Psoas muscle (tissue), 8 donors: Measurements from ENCODE around the gene SEC61B. TPM values are rescaled to one million over a fixed set of nuclear protein-coding genes. Genes with fewer than 3 reads are reported as not detected.

Experiments
- ATAC-seq, 4 donors: fragments of 200-7000 bp; cut with Tn5 transposase; one replicate each; pipeline ENCODE4 v1.9.1; 2020; ENCODE audit warnings: moderate library complexity in 3 of 4, mild to moderate bottlenecking in 2 of 4
- DNase-seq, 2 donors: peaks; one replicate each; pipeline ENCODE4 v3.0.0-alpha.2; 2020
- H3K27ac ChIP-seq: fragments of 200-600 bp; one replicate; pipeline ENCODE4 v1.8.0; 2022
- H3K27me3 ChIP-seq, 3 donors: fragments of 200-600 bp in 1 of 3; one replicate each; pipeline versions ENCODE4 v1.6.1 to v1.8.0; 2013 to 2022; ENCODE audit warnings: low read length in 2 of 3, mild to moderate bottlenecking in 2 of 3, moderate library complexity in 1 of 3; ENCODE audit not compliant: insufficient read depth in 3 of 3
- H3K36me3 ChIP-seq, 2 donors: fragments of 200-600 bp in 1 of 2; one replicate each; pipeline versions ENCODE4 v1.6.1 to v1.8.0; 2013 to 2022; ENCODE audit warnings: low read depth in 1 of 2, mild to moderate bottlenecking in 1 of 2, moderate library complexity in 1 of 2; ENCODE audit not compliant: insufficient read depth in 1 of 2
- H3K4me1 ChIP-seq: fragments of 200-600 bp; one replicate; pipeline ENCODE4 v1.8.0; 2022
- H3K4me3 ChIP-seq: fragments of 200-600 bp; one replicate; pipeline ENCODE4 v1.8.0; 2022; ENCODE audit warnings: mild to moderate bottlenecking
- H3K9me3 ChIP-seq: fragments of 200-600 bp; one replicate; pipeline ENCODE4 v1.8.0; 2022
- CTCF ChIP-seq: fragments of 200-600 bp; IDR thresholded peaks from one replicate; pipeline ENCODE4 v1.8.0; 2022; ENCODE audit warnings: antibody characterized with exemption
- WGBS, 3 donors: extraction: QIAGEN DNeasy Blood & Tissue Kit; methylation state at CpG; one replicate each; pipeline versions ENCODE4 v1.1.6 to v1.1.7; 2013; 5-methylcytosine and 5-hydroxymethylcytosine counted together
- intact Hi-C, 2 donors: fragments of 100-400 bp; cut with DNase I; formaldehyde crosslinking; loops; one replicate each; pipeline versions ENCODE4 v1.11.0 to v1.14.2; 2022
- polyA plus RNA-seq, 3 donors: library from polyadenylated mRNA; stranded (reverse); fragments of 200-250 nt; gene quantifications; one replicate each; pipeline ENCODE4 v1.2.3, GENCODE V29; 2013
- total RNA-seq, 4 donors: library from RNA; stranded (reverse); fragmentation: NEBNext Ultra II Directional in 2 of 4; extraction: Animal tissue kit (Norgen Biotek cat#: 25700) in 2 of 4; gene quantifications; one replicate each; pipeline versions ENCODE4 v1.2.1 to v1.2.4, GENCODE V29; 2021 to 2023
- donor health status: healthy with polysubstance abuse.
- donor health status: DM: no; HTN: no; CAD: no; lungs with moderate emphysema.
- donor health status: Bipolar disorder and iron deficiency.
- donor health status: healthy.
- donor health status: DM: yes; HTN: yes; CAD: no.
- donor health status: DM: no; HTN: no; CAD: no.
- donor health status: DM: no; HTN: no; CAD: no.
- donor health status: DM: yes; HTN: yes; CAD: no.

The SEC61B gene
- total and polyA plus RNA-seq, 7 donors: 17.5 to 145 (median 49.6) TPM

GRCh38 chr9:99266255-99267023 lies 44.4 kb downstream of the SEC61B start:
- WGBS, 3 donors: 14 to 18% (median 14%) methylated on average over 17 of the region's 17 CpGs
- intact Hi-C loops: no loop called here
- Histone ChIP-seq H3K4me3 (no peak overlapping the region), H3K36me3 (no peaks in the 10 kb centered on the region), H3K27ac (no peak overlapping the region), H3K9me3 (no peaks in the 10 kb centered on the region), H3K4me1 (no peaks in the 10 kb centered on the region), H3K27me3 (no peaks in the 10 kb centered on the region)
- DNase-seq (peak; percentile 75 to 87), ATAC-seq (peak; percentile 86 to 91 (median 88))
- TF ChIP-seq CTCF: peak; percentile 91

GRCh38 chr9:99269416-99269815 lies 47.3 kb downstream of the SEC61B start:
- Histone ChIP-seq H3K36me3 (no peaks in the 10 kb centered on the region), H3K4me1 (no peaks in the 10 kb centered on the region), H3K9me3 (no peaks in the 10 kb centered on the region), H3K27me3 (no peaks in the 10 kb centered on the region), H3K27ac (no peak overlapping the region), H3K4me3 (no peak overlapping the region)
- 79 to 83% (median 80%) methylated on average over 3 of the region's 3 CpGs for WGBS, 3 donors
- DNase-seq: no peak
- intact Hi-C loops: no loop called here
- TF ChIP-seq CTCF: no peak
- ATAC-seq: no peak

- no peak for DNase-seq
- no peaks in the 10 kb centered on the region for H3K4me1 ChIP-seq
- ATAC-seq: no peak
- no peak overlapping the region for H3K4me3 ChIP-seq
- 64% methylated on average over 3 of the region's 3 CpGs for WGBS, 3 donors
- H3K9me3 ChIP-seq: no peaks in the 10 kb centered on the region
- no peaks in the 10 kb centered on the region for H3K27me3 ChIP-seq
- intact Hi-C loops: no loop called here
- no peak for TF ChIP-seq CTCF
- no peak overlapping the region for H3K27ac ChIP-seq
- H3K36me3 ChIP-seq: no peaks in the 10 kb centered on the region
Observed at GRCh38 chr9:99270491-99270890, 48.4 kb downstream of the SEC61B start.

GRCh38 chr9:99272836-99273235 lies 50.8 kb downstream of the SEC61B start:
- Histone ChIP-seq H3K4me1 (no peaks in the 10 kb centered on the region), H3K36me3 (no peaks in the 10 kb centered on the region), H3K4me3 (no peak overlapping the region), H3K9me3 (no peaks in the 10 kb centered on the region), H3K27ac (no peak overlapping the region), H3K27me3 (no peaks in the 10 kb centered on the region)
- intact Hi-C loops: no loop called here
- TF ChIP-seq CTCF: no peak
- DNase-seq (no peak), ATAC-seq (no peak)

- DNase-seq (no peak), ATAC-seq (no peak)
- no peaks in the 10 kb centered on the region for H3K36me3 ChIP-seq
- no peaks in the 10 kb centered on the region for H3K4me1 ChIP-seq
- WGBS, 3 donors: 92 to 96% (median 94%) methylated on average over 5 of the region's 5 CpGs
- H3K9me3 ChIP-seq: no peaks in the 10 kb centered on the region
- H3K4me3 ChIP-seq: no peak overlapping the region
- no peak for TF ChIP-seq CTCF
- H3K27me3 ChIP-seq: no peaks in the 10 kb centered on the region
- intact Hi-C loops: no loop called here
- no peak overlapping the region for H3K27ac ChIP-seq
Observed at GRCh38 chr9:99274016-99274415, 51.9 kb downstream of the SEC61B start.
